ENCODE results near the gene RASSF8.

GRCh38 chr12:25976289-25976688, 17.8 kb downstream of the RASSF8 start:
- TF ChIP-seq YY1 (IDR thresholded peaks at IDR 0.05; ENCODE audit: insufficient read depth, insufficient read length) (no peak), ZNF274 (IDR thresholded peaks at IDR 0.05; ENCODE audit: low read depth, low read length) (no peak), SUZ12 (IDR thresholded peaks at IDR 0.05; ENCODE audit: extremely low read depth, insufficient read depth, insufficient read length) (no peak)

Data from NT2/D1 (cell line).